HG02798 (cell line): ENCODE data around the gene HS3ST6.
"Not testable (repeated sequence)": the region's sequence is repeated elsewhere in the genome, so short reads cannot be mapped to it uniquely, and the experiment has no call there.

ENCODE experiments used
- ATAC-seq: cut with Tn5 transposase; IDR thresholded peaks from one replicate; pipeline ENCODE4 v1.9.1; 2021; ENCODE audit warnings: mild to moderate bottlenecking; ENCODE audit not compliant: unreplicated experiment, poor library complexity

HS3ST6 gene

DNA sequence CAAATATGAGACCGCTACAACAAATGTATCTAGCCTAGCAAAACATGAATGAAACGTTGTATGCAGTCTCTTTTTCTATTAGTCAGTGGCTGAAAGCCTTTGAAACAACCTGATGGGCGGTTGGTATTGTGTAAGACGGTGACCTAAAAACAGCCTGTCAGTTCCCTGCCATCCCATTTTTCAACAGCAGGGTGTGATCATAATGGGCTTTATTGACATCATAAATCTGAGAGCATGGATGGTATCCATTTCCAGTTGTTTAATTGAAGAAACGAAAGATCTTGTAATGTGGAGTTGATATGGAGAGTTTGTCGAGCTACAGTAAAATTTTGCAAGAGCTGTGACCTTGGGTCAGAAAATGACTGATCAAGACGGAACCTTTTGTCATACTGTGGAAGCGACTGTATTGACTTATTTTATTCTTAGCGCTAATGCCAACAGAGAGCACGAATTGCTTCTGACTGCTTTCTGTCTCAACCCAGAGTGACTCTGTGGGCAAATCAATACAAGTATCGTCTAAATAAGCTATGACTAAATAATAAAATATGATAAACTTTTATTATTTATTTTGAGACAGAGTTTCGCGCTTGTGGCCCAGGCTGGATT lies 34.0 kb downstream of the HS3ST6 start:
- ATAC-seq, result no peak

GRCh38 chr16:1881172-1881571 lies 37.0 kb downstream of the HS3ST6 start:
- ATAC-seq, result not testable (repeated sequence)

DNA sequence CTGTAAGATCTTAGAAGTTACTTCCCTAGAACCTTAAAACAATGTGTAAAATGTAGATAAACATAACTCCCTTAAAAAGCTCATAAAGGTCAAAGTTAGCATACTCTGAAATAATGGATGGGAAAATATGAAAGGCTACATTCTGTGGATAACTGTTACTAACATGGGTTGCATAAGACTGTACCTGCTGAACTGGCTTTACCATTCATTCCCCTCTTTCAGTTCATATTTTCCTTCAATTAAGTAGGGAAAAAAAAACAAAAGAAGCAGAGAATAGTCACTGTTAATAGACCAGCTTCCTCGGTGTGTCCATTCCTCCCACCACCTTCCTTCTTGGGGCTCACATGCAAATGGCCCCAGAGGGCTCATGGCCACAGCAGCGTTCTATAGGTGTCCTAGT lies 38.7 kb downstream of the HS3ST6 start:
- no peak for ATAC-seq

DNA sequence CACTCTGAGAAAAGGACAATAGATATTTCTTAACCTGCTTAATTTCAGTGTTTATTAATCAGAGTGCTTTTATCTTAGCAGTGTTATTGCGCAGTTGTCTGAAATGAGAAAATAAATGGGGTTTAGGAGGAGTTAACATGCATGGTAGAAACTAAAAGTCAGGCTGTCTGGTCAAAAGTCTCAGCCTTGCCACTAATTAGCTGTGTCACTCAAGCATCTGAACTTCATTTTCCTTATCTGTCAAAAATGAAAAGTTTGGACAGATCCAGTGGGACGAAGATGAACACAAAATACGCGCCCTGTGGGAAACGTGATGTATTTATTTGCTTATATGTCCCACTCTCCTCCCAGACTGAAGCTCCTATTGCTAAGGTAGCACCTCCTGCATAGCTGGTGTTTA lies 40.0 kb downstream of the HS3ST6 start:
- ATAC-seq, result no peak

DNA sequence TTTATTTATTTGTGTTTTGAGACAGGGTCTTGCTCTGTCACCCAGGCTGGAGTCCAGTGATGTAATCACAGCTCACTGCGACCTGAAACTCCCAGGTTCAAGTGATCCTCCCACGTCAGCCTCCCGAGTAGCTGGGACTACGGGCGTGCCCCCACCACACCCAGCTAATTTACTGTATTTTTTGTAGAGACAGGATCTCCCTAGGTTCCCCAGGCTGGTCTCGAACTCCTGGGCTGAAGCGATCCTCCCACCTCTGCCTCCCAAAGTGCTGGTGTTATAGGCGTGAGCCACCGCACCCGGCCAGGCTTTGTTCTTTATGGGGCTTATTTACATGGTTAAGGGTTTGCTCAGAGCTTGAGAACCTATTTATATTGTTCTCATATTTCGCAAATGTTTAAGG lies 40.4 kb downstream of the HS3ST6 start:
- no peak for ATAC-seq

GRCh38 chr16:1877089-1877488 lies 41.1 kb downstream of the HS3ST6 start:
- no peak for ATAC-seq

GRCh38 chr16:1876468-1876867 lies 41.7 kb downstream of the HS3ST6 start:
- ATAC-seq, result no peak

DNA sequence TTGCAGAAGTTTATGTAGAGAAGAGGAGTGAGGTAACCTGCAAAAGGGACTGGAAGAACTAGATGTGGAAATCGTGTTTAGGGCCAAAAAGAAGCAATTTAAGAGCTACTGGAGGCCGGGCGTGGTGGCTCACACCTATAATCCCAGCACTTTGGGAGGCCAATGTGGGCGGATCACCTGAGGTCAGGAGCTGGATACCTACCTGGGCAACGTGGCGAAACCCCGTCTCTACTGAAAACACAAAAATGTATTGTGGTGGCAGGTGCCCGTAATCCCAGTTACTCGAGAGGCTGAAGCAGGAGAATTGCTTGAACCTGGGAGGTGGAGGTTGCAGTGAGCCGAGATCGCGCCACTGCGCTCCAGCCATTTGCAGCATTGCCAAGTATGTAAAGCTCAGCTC lies 42.1 kb downstream of the HS3ST6 start:
- not testable (repeated sequence) for ATAC-seq

DNA sequence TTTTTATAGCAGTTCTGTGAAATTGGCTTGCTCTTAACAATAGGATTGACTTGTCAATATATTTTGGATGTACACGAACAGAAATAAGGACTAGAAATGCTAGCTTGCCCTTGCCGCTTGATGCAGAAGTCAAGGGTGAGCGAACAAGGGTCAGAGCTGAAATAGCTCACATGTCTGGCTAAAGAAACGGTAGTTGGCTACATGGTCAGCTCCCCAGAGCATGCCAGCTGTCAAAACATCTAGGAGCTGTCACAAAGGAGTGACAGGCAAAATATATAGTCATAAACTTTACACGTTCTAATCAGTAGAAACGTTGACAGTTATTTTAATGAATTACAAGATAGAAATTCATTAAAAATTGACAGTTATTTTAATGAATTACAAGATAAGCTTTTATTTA lies 43.4 kb downstream of the HS3ST6 start:
- no peak for ATAC-seq

GRCh38 chr16:1871974-1872635 lies 46.1 kb downstream of the HS3ST6 start, which contains the start of gene MEIOB:
Gene MEIOB, minus strand, starts transcription at chr16:1872164. Its CDS starts 3,989 bp downstream, at chr16:1868175.
- no peak for ATAC-seq

- ATAC-seq, result no peak
Measured at GRCh38 chr16:1870365-1871082, 47.7 kb downstream of the HS3ST6 start.

- no peak for ATAC-seq
Measured at GRCh38 chr16:1865902-1866690, 52.1 kb downstream of the HS3ST6 start.

GRCh38 chr16:1863681-1864460 lies 54.3 kb downstream of the HS3ST6 start:
- ATAC-seq, result no peak

- no peak for ATAC-seq
Measured at GRCh38 chr16:1862394-1862793, 55.8 kb downstream of the HS3ST6 start.

DNA sequence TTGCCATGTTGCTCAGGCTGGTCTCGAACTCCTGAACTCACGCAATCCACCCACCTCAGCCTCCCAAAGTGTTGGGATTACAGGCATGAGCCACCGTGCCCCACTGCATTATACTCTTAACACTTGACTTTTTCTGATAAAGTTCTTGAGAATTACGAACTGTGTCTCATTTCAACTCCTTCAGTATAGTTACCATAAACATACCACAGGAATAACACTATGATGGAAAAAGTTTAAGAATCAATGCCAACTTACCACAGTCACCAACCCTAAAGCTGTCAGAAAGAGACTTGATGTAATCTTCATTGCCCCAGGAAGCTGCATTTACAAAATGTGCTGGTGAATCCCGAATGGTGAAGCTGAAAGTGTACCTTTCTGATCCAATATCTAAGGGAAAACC lies 56.5 kb downstream of the HS3ST6 start:
- no peak for ATAC-seq
